Measurements from ENCODE around the gene CLRN2.
"Not testable (repeated sequence)": the region's sequence is repeated elsewhere in the genome, so short reads cannot be mapped to it uniquely, and the experiment has no call there.

The CLRN2 gene

GRCh38 chr4:17565846-17566245 is 50.9 kb downstream of the CLRN2 start:
- Histone ChIP-seq H3K4me3 (replicated peaks; ENCODE audit: insufficient read depth, low read length) (no peak overlapping the region), H3K27me3 (ENCODE audit: insufficient read depth, poor library complexity, severe bottlenecking) (no peaks in the 10 kb centered on the region), H3K27ac (replicated peaks) (no peak overlapping the region)
- TF ChIP-seq GABPA (IDR thresholded peaks at IDR 0.05; ENCODE audit: low read depth) (no peak), CTCF (IDR thresholded peaks at IDR 0.05; ENCODE audit: insufficient read depth, low read length) (no peak), REST (IDR thresholded peaks at IDR 0.05; ENCODE audit: insufficient replicate concordance, low read depth) (no peak), POLR2AphosphoS5 (IDR thresholded peaks at IDR 0.05; ENCODE audit: low read depth) (no peak), SPI1 (IDR thresholded peaks at IDR 0.05; ENCODE audit: borderline replicate concordance, low read depth) (no peak)
- no peak for DNase-seq (ENCODE audit: low read depth in 1 of 2, low spot score in 1 of 2)

- H3K4me3 ChIP-seq (replicated peaks; ENCODE audit: insufficient read depth, low read length): no peak overlapping the region
- TF ChIP-seq POLR2AphosphoS5 (IDR thresholded peaks at IDR 0.05; ENCODE audit: low read depth): no peak
- TF ChIP-seq CTCF (IDR thresholded peaks at IDR 0.05; ENCODE audit: insufficient read depth, low read length): no peak
- TF ChIP-seq REST (IDR thresholded peaks at IDR 0.05; ENCODE audit: insufficient replicate concordance, low read depth): no peak
- H3K27me3 ChIP-seq (ENCODE audit: insufficient read depth, poor library complexity, severe bottlenecking): no peaks in the 10 kb centered on the region
- no peak overlapping the region for H3K27ac ChIP-seq (replicated peaks)
- DNase-seq (ENCODE audit: low read depth in 1 of 2, low spot score in 1 of 2): no peak
Observed at GRCh38 chr4:17567271-17567670, 52.3 kb downstream of the CLRN2 start.

- no peak overlapping the region for H3K27ac ChIP-seq (replicated peaks)
- H3K27me3 ChIP-seq (ENCODE audit: insufficient read depth, poor library complexity, severe bottlenecking): no peaks in the 10 kb centered on the region
- no peak overlapping the region for H3K4me3 ChIP-seq (replicated peaks; ENCODE audit: insufficient read depth, low read length)
- TF ChIP-seq POLR2AphosphoS5 (IDR thresholded peaks at IDR 0.05; ENCODE audit: low read depth): no peak
- TF ChIP-seq REST (IDR thresholded peaks at IDR 0.05; ENCODE audit: insufficient replicate concordance, low read depth): no peak
- TF ChIP-seq CTCF (IDR thresholded peaks at IDR 0.05; ENCODE audit: insufficient read depth, low read length): no peak
- no peak for TF ChIP-seq SPI1 (IDR thresholded peaks at IDR 0.05; ENCODE audit: borderline replicate concordance, low read depth)
- TF ChIP-seq GABPA (IDR thresholded peaks at IDR 0.05; ENCODE audit: low read depth): no peak
- DNase-seq (ENCODE audit: low read depth in 1 of 2, low spot score in 1 of 2): no peak
Observed at GRCh38 chr4:17574206-17574605, 59.2 kb downstream of the CLRN2 start.

GRCh38 chr4:17575177-17575576 is 60.2 kb downstream of the CLRN2 start:
- H3K27ac ChIP-seq (replicated peaks); H3K4me3 ChIP-seq (replicated peaks; ENCODE audit: insufficient read depth, low read length); DNase-seq (ENCODE audit: low read depth in 1 of 2, low spot score in 1 of 2); H3K27me3 ChIP-seq (ENCODE audit: insufficient read depth, poor library complexity, severe bottlenecking): not testable (repeated sequence)

Measured in HL-60 (cell line).